Measurements from ENCODE around the gene FOXRED1.

- TF ChIP-seq CTCF (IDR thresholded peaks at IDR 0.05) (no peak), EZH2 (IDR thresholded peaks at IDR 0.05; ENCODE audit: borderline replicate concordance, insufficient read depth, low read depth, low read length, poor library complexity, severe bottlenecking) (no peak)
Observed at GRCh38 chr11:126224647-126225294, 44.2 kb upstream of the FOXRED1 start.
